HG03565 (cell line): Measurements from ENCODE around the gene LTA4H.
"Not testable (repeated sequence)": the region's sequence is repeated elsewhere in the genome, so short reads cannot be mapped to it uniquely, and the experiment has no call there.

Experiments
- ATAC-seq: cut with Tn5 transposase; IDR thresholded peaks from one replicate; pipeline ENCODE4 v1.9.1; 2021; ENCODE audit warnings: mild to moderate bottlenecking, moderate library complexity; ENCODE audit not compliant: unreplicated experiment

The LTA4H gene

GRCh38 chr12:96035283-96036236, at the start of gene LTA4H:
TSS of gene LTA4H (minus strand) at chr12:96035587. CDS start at chr12:96035519, 68 bp downstream.
- peak; percentile 89 for ATAC-seq

- no peak for ATAC-seq
Observed at GRCh38 chr12:96084624-96085023, 49.2 kb upstream of the LTA4H start.

DNA sequence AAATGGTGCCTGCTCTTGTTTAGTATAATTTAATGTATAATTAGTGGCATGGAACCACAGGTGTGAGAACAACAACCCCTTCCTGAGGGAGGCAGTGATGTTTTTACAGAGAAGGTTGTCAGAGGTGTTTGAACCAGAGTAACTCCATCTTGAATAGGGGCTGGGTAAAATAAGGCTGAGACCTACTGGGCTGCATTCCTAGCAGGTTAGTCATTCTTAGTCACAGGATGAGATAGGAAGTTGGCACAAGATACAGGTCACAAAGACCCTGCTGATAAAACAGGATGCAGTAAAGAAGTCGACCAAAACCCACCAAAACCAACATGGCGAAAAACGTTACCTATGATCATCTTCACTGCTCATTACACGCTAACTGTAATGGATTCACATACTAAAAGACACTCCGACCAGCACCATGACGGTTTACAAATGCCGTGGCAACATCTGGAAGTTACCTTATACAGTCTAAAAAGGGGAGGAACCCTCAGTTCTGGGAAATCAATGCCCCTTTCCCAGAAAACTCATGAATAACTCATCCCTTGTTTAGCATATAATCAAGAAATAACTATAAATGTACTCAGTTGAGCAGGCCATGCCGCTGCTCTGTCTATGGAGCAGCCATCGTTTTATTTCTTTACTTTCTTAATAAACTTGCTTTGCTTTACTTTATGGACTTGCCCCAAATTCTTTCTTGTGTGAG, 47.8 kb upstream of the LTA4H start:
- no peak for ATAC-seq

DNA sequence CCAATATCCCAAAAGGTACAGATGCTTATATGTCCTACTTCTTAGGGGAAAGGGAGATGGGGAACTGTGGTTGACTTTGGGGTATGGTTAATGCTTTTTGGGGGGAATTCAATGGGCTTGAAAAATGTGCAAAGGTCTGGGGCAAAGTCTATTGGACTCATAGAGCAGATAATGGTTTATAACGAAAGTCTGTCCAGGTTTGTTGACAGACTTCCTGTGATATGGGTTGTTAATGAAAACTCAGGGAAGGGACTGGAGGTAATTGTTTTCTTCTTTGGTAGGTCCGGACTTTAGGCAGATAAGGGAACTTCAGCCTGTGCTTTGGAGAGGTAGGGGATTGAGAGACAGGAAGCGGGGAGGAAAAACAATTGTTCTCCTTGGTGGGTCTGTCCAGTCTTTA, 46.2 kb upstream of the LTA4H start:
- no peak for ATAC-seq

- no peak for ATAC-seq
Observed at GRCh38 chr12:96078231-96079135, 43.1 kb upstream of the LTA4H start.

DNA sequence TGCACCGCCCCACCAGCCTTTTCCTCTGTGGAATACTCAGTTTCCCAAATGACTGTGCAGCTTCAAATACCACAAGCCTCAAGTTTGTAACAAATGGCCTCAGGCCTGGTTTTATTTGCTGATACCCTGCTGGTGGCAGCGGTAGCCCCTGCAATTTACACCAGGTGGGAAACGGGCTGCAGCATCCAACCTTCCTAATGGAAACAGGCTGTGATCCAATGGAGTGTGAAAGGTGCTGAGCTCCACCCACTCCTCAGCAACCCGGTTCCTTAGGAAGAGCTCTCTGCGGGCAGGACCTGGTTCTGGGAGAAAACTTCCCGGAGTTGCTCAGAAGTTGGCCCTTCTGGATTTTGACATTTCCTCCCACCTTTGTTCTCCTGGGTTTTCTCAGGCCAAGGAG, 41.7 kb upstream of the LTA4H start:
- no peak for ATAC-seq

DNA sequence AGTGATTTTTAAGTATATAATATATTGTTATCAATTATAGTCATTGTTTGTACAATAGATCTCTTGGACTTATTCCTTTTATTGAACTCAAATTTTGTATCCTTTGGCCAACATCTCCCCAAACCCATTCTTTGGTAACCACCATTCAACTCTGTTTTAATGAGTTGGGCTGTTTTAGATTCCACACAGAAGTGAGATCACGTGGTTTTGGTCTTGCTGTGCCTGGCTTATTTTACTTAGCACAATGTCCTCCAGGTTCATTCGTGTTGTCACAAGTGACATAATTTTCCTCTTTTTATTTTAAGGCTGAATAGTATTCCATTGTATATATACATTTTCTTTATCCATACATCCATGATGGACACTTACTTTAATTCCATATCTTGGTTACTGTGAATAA, 40.2 kb upstream of the LTA4H start:
- ATAC-seq, result no peak

GRCh38 chr12:96073346-96074330, 38.3 kb upstream of the LTA4H start:
- no peak for ATAC-seq

- ATAC-seq, result peak; percentile 53
Observed at GRCh38 chr12:96070670-96071279, 35.4 kb upstream of the LTA4H start.

- ATAC-seq, result no peak
Observed at GRCh38 chr12:96069511-96070231, 34.3 kb upstream of the LTA4H start.

GRCh38 chr12:96068636-96069035, 33.2 kb upstream of the LTA4H start:
- no peak for ATAC-seq

DNA sequence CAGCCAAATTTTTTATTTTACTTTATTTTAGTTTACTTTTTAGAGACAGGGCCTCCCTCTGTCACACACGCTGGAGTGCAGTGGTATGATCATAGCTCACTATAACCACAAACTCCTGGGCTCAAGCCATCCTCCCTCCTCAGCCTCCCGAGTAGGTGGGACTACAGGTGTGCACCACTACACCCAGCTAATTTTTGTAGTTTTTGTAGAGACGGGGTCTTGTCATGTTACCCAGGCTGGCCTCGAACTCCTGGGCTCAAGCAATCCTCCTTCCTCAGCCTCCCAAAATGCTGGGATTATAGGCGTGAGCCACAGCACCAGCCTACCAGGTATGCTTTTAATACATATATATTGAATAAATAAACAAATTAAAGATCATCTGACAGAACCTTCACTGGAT, 32.7 kb upstream of the LTA4H start:
- ATAC-seq, result no peak

- not testable (repeated sequence) for ATAC-seq
Observed at GRCh38 chr12:96065776-96066175, 30.4 kb upstream of the LTA4H start.

DNA sequence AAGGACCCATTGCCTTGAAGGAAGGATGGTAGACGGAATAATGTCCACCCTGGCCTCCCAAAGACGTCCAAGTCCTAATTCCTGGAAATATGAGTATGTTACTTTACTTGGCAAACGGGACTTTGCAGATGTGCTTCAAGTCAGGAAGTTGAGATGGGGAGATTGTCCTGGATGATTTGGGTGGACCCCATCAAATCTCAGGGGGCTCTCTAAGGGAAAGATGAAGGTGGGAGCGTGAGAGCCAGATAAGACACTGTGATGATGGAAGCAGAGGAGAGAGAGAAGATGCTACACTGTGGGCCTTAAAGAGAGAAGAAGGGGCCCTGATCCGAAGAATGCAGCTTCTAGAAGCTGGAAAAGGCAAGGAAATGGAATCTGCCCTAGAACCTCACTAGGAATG, 29.6 kb upstream of the LTA4H start:
- ATAC-seq, result no peak

DNA sequence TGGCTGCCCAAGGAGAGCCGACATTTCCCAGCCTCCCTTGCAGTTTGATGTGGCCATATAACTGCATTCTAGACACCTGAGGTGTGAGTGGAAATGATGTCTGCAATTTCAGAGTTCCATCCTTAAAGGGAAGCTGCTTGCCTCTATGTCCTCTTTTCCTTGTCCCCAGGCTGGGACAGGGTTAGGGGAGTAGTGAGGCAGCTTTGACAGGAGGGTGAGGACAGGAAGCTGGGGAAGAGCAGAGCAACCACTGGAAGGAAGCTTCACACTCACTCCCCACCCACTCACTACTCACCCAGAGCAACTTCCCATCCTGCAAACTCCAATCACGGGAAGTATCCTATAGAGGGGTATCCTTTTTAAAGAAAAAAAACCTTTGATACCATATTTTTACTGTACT, 28.9 kb upstream of the LTA4H start:
- no peak for ATAC-seq

DNA sequence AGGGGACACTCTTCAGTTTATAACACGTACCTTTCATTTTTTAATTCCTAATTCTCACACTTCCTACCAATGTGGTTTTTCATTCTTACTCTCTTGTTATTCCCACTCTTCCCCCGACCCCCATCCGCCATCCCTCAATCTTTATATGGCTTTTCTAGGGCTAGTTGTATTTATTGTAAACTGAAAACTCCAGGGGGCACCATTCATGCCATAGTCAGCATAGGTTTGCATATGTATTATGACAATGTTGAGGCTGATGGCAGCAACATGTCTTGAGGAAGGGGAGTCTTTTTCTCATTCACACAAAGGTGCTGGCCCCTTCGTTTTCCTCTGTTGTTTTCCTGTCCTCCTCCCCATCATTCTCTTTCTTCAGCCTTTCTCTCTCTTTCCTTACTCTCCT, 27.7 kb upstream of the LTA4H start:
- no peak for ATAC-seq

GRCh38 chr12:96061864-96062453, 26.6 kb upstream of the LTA4H start:
- peak; percentile 59 for ATAC-seq

- no peak for ATAC-seq
Observed at GRCh38 chr12:96061323-96061722, 25.9 kb upstream of the LTA4H start.
